ENCODE data around the gene TBC1D5.

DNA sequence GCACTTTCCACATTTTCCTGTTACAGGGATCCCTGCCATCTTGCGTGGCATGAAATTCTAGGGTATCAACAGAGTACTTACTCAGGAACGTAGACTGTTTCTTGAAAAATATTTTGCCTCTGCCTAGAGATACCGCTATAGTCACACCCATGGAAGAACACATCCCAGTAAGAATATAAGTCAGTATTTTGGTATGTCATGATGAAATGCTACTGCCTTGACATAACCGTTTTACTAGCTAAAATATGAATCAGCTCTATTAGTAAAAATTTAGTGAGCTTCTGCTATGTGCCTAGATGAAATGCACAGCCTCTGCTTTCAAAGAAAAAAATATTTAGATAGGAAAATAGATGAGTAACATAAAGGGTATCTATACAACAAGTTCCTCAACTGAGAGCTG lies 276.4 kb downstream of the TBC1D5 start:
- TF ChIP-seq GATA3 (IDR thresholded peaks at IDR 0.05; ENCODE audit: borderline replicate concordance) (no peak), ZC3H11A (IDR thresholded peaks at IDR 0.05) (no peak), CTCF (IDR thresholded peaks at IDR 0.05) (no peak), CEBPB (IDR thresholded peaks at IDR 0.05) (no peak), NR3C1 (IDR thresholded peaks at IDR 0.05) (no peak), EP300 (IDR thresholded peaks at IDR 0.05) (no peak)

All from A549 (cell line).